GM12872 (cell line): ENCODE measurements around the gene ADSS1.

ENCODE experiments used
- CTCF ChIP-seq: IDR thresholded peaks from 3 replicates; pipeline ENCODE4 v1.5.1; 2011; ENCODE audit warnings: low read depth, mild to moderate bottlenecking, low read length, moderate library complexity; ENCODE audit not compliant: insufficient read depth

The ADSS1 gene

GRCh38 chr14:104723651-104724406 is at the start of gene ADSS1:
ADSS1 (plus strand) TSS chr14:104724229; CDS start chr14:104724271, 42 bp downstream.
- TF ChIP-seq CTCF = peak; percentile 98

- TF ChIP-seq CTCF = no peak
Measured at GRCh38 chr14:104675447-104675846, 48.6 kb upstream of the ADSS1 start.

GRCh38 chr14:104676130-104676693 is 47.8 kb upstream of the ADSS1 start:
- no peak for TF ChIP-seq CTCF

GRCh38 chr14:104676694-104677511 is 47.1 kb upstream of the ADSS1 start:
- no peak for TF ChIP-seq CTCF

- TF ChIP-seq CTCF = no peak
Measured at GRCh38 chr14:104677512-104678332, 46.3 kb upstream of the ADSS1 start.

- TF ChIP-seq CTCF = no peak
Measured at GRCh38 chr14:104678346-104678745, 45.7 kb upstream of the ADSS1 start.
